ENCODE measurements around the gene PRDM8.

GRCh38 chr4:80197601-80198440 is 518 bp downstream of the PRDM8 start:
- no peak for TF ChIP-seq POLR2A (IDR thresholded peaks at IDR 0.05)
- no peak for TF ChIP-seq CTCF (IDR thresholded peaks at IDR 0.05)
- no peak for TF ChIP-seq POLR2AphosphoS5 (IDR thresholded peaks at IDR 0.05)

Data from breast epithelium (tissue), 3 donors.